ENCODE data around the gene PIGC.
"Not testable (repeated sequence)": the region's sequence is repeated elsewhere in the genome, so short reads cannot be mapped to it uniquely, and the experiment has no call there.

The PIGC gene

DNA sequence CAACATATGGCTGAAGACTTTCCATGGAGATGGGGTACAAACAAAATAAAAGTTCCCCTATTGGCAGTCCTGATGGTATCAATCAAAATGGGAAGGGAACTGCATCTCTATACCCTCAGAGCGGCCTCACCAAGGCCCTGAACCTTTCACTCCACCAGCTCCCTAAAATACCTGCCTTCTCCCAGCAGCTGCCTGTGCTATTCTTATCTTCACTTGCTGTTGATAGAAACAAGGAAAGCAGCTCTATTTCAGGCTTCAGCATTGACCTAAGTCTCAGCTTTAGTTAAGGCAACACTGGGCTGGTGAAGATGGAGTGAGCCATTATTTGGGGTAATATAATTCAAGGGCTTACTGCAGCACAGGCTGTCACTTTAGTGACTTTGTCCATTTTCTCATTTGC, 21.7 kb upstream of the PIGC start:
- DNase-seq: no peak

DNA sequence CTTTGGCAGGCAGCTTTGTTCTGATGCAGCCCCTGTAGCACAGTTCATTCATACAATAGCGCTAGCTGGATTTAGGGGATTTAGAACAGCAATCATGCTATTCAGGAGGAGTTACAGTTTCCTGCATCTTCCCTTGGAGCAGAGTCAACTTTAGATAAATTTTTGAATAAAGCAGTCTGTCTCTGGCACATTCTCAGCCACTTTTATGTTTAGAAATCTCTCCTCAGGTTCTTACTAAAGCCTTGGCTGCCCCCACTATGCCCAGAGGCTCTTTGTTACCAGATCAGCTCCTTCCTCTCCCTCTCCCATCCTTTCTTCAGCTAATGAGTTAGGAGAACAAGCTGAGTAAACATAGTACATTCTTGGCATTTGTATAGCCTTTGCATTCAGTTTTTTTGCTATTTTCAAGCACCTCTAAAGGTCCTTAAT, 17.0 kb upstream of the PIGC start:
- no peak for DNase-seq

DNA sequence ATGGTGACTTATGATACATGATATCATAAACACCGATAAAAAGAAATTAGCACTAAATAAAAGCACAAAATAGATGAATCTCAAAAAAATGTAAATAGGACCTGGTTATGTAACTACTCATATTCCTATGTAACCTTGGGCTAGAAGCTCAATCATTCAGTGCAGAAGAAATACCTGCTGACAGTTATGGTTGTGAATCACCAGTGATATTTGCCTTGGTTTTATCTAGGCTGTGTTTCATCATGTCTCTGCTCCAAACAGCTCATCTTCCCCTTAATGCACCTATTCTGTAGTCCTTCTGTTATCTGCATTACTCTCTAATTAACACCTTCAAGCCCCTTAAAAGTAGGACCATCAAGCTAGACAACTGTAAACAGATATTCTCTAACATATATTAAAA, 16.3 kb upstream of the PIGC start:
- no peak for DNase-seq

DNA sequence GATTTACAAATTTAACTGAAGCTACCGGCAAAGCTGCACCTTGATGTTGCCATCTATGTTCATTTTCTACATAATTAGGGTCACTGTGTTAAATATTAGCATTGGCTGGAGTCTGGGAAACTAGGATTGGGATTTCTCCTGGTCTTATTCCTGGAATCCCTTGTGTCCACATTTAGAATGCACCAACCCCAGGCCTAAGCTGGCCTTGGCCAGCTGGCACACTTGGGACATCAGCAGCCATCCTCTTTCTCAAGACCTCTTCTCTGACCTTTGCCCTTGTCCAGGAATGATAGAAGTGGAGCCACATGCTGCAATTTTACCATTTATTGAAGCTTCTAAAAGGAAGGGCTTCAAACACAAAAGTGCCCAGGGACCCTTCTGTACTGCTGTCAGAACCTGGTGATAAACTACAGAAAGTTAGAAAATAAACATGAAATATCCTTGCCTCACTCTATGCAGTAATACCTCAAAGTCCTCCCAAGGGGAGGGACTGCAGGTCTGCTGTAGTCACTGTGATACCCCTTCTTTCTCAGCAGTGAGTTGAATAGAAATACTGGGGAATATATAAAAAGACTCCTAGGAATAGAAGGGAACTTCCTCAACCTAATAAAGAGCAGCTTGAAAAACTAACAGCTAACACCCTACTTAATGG, 13.7 kb upstream of the PIGC start:
- no peak for DNase-seq

DNA sequence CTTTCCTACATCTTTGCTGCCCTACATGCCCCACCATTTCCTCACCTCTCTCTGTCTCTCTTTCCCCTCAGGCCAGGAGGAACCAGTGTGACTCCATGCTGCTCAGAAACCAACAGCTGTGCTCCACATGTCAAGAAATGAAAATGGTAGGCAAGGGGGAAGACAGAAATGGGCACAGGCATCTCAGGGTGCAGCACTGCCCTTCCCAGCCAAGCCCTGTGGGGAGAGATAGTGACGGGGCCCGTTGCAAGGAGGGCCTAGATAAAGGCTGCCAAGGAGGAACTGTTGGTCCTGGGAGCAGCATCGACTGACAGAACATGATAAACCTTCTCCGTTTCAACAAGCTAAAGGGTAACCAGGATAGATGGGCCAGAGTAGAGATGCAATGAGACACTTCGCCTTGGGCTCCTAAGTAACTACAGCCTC, 12.5 kb upstream of the PIGC start:
- no peak for DNase-seq

DNA sequence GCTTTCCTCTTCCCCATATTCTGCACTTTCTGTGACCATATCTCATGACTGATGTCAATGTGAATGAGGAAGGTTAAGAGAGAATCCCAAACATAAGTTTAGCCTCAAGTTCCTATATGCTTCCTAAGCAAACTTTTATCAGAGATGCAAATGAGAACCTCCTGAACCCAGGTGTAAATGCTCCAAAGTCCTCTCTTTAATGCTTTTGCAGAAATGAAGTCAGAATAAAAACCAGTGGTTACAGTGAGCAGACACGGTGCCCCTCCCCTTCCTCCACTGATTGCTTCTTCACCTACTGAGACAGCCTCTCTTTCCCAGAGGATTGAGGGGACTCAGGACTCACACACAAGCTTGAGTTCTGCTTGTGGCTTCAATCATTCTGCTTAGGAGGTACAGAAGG, 11.6 kb upstream of the PIGC start:
- no peak for DNase-seq

DNA sequence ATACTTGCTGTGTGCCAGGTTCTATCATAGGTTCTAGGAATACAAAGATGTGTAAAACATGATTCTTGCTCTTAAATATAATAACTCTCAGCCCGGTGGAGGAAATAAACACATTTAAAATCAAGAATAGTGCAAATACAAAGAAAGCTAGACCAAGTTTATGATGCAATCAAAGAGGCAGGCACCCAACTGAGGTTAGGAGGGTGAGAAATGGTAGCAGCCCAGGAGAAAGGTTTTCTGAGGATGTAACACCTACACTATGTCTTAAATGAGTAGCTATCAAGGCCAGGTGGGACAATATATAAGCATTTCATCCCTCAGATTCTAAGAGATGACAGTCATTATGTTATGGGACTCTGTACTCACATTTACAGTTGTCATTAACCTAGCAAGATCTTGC, 9.7 kb upstream of the PIGC start:
- DNase-seq: no peak

DNA sequence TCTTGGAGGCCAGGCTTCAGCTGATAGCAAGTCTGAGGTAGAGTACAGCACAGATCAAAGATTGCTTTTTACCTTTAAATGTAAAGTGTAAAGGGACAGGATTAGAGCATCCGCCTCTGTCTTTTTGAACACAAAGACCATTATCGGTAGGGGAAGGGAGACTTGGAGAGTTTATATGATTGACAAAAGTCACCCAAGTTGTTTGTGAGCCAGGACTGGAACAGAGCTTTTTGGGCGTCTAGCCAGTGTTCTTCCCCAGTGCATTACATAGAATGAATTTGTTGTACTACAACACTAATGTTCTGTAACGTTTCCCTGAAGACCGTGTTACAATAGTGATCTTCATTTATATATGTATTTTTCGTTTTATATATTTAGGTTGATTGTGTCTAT, 9.3 kb upstream of the PIGC start:
- DNase-seq: no peak

DNA sequence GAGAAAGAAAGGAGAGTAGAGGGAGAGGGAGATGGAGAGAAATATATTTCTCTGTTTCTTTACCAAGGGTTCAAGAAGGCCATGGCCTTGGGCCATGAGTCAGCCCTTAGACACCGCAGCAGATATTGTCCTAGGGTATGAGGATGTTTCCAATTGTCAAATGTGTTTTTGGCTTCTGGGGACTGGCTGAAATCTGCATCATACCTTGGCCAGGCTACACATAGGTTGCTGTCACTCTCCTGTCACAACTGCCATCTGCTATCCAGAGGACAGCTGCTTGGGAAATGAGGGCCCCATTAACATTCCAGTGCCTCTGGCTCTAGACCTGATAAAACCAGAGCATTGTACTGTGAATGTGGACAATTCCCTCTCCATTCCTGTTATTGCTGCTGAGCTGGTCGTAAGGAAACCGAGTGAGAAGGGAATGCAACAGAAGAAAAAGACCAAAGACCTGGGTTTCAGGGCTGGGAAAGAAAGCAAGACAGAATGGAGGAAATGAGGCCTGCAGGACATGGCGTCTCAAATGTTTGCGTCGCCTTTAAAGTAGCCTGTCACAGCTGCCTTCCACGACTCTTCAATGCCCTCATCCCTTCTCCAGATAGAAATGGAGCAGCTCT, 8.8 kb upstream of the PIGC start:
- no peak for DNase-seq

DNA sequence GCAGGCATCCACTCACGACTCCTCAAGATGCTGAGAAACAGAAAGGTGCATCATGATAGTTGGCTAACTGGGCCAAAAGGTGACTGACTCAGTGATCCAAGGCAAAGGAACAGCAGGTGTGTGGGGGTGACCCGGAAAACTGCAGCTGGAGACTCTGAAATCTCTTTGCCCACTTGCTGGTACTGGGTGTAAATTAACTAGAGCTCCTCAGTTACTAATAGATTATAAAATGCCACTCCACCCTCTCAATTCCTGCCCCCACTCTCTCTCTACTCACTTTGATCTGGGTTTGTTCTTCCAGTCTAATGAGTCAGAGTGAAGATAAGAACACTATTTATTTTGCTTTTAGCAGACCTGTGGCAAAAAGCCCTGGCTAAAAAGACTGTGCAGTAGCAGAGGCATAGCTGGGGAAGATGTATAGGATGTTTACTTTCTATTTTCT, 7.2 kb upstream of the PIGC start:
- DNase-seq: no peak

DNA sequence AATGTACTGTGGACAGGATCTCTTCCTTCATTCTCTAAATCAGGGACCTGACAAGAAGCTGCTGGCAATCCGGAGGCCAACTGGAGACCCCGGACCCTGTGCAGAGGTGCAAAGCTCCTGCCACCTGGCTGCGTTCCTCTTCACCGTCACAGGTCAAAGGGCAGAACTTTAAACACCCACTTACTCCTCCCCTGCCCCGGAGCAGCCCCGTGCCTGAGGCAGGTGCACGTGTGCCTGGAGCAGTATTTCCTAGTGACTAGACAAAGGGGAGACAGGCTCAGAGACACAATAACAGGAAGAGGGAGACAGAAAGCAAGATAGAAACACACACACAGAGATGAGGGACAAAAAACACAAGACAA, 6.6 kb upstream of the PIGC start:
- DNase-seq: no peak

DNA sequence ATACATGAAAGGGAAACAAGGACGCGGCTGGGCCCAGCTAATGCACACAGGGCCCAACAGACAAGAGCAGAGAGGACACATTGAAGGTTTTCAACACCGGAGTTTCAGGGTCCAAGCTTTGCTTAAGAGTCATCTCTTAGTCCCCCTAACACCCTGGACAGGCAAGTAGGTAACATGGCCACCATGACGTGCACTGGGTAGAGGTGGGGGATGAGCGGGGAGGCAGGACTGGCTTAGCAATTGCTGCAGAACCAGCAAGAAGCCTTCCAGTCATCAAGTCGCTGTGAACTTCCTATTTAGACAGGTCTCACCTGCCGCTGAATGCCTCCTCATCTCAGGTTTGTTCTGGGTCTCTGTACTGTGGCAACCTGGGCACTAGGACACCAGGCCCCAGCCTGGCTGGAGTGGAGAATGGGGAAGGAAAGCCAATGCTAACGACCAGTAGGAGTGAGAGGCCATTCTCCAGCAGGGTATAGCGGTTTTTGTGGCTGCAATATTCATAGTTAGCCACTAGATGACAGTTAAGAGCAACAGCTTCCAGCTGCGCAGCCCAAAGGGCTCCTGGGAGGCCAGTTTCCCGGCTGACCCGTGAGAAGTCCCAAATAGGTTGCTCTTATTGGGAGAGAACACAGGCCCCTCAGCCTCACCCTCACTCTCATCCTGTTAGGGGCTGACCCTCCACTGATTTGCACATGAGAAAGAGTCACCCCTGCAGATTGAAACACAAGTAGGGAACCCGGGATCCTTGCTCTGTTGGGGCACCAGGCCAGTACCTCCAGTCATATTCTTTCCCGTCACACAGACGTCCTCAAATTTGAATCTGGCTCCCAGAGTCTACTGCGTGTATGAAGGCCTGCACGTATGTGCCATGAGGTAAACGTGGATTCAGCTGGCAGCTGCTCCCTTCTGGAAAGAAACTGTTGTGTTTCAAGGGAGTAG, 6.0 kb upstream of the PIGC start:
- peak; percentile 68 to 73 for DNase-seq

DNA sequence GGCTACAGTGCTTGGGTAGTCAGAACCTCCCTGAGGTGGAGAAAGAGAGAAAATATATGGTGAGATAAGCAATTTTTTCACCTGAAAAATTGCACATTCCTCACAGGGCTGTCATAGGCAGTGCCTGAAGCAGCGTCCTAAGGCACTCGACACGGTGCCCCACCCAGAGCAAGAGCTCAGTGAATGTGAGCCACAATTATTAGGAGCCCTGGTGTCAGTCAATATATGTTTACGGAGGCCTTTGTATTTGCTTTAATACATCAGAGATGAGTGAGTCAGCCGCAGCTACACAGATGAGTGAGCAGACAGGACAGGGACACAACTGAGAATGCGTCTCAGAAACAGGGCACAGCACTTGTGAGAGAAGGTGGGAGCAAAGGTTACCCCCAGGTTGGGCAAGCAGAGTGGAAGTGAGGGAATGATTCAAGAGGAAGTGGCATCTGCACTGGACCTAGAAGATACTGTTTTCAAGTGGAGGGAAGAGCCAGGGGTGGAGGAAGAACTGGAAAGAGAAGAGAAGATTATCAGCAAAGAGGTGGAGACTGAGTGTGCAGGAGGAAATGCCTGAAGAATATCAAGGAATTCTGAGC, 5.2 kb upstream of the PIGC start:
- DNase-seq: peak in 1 of 2 experiments; percentile 18

DNA sequence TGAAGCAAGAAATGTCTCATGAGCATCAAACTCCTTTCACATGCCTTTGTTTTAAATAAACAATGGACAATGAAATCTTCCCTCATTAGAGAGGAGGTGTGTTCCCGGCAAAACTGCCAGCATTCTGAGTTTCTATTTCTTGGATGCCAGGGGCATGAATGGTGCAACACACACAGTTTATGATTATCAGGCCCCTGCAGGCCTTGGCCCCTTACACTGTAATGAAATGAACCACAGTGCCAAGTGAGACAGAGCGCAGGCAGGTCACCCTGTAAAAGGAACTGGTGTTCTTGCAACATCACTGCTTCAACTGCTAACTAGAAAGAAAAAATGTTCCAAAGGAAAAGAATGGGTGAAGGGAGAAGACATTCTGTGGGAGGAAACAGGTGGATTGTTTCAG, 3.8 kb upstream of the PIGC start:
- DNase-seq: peak; percentile 86 to 88

DNA sequence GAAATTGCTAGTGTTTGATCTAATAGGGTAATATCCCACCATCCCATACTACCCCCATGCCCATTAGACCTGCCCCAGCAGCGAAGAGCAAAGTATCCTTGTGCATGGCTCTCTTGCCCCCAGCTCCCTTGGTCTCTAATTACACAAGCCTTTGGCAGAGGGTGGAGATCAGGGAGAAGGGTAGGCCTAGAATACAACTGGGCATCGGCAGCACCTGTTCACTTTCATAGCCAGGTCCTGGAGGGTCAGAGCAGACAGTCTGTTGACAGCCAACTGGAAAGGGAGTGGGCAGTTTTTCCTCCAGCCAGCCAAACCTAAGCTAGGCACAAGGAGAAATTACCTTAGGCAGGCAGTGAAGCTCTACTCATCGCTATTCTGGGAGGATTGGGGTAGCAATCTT, 2.7 kb upstream of the PIGC start:
- no peak for DNase-seq

DNA sequence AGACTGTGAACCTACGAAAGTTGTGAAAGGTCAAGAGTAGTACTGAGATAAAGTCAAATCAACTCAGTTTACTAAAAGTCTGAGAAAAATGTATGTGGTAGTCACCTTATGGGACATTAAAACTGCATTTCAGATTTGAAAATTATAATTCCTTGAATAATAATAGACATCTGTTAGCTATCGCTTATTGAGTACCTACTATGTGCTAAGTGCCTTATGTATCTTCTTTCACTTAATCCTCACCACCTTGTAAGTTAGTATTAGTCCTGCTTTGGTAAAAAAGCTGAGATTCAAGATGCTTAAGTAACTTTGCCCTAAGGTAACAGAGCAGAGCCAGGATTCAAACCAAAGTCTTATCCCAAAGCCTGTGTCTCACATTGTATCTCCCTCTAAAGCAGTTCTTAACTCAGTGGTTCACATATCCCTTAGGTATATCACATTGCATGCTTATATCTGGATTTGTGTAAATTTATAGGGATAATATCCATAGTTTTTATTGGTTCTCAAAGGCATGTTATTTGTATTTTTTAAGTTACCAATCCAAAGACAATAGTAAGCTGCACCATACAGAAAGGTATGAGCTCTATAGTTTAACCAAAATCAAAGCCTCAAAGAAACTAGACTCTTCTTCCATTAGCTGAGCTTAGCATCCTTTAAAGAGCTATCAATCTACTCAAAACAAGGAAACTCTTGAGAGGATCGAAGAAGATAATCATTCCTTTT, 865 bp downstream of the PIGC start:
- no peak for DNase-seq

DNA sequence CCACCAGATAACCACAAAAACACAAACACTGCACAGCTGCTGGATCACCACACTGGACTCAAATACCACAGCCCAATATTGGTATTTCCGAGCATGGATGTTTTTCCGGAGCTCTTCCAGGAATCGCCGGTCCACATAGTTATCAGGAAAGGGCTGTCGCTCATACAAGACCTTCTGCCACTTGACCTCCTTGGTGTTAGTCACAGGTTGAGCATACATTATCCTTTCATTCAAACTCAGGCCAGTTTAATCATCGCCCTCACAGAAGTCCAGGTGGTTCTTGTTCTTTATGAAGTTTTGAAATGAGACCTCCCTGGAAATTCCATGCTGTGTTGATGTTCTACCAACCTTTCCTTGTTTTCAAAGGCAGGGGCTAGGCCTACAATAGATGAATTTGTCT, 1.5 kb downstream of the PIGC start:
- no peak for DNase-seq

DNA sequence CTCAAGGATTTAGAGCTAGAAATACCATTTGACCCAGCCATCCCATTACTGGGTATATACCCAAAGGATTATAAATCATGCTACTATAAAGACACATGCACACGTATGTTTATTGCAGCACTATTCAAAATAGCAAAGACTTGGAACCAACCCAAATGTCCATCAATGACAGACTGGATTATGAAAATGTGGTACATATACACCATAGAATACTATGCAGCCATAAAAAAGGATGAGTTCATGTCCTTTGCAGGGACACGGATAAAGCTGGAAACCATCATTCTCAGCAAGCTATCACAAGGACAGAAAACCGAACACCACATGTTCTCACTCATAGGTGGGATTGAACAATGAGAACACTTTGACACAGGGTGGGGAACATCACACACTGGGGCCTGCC, 6.7 kb downstream of the PIGC start:
- DNase-seq: not testable (repeated sequence)

DNA sequence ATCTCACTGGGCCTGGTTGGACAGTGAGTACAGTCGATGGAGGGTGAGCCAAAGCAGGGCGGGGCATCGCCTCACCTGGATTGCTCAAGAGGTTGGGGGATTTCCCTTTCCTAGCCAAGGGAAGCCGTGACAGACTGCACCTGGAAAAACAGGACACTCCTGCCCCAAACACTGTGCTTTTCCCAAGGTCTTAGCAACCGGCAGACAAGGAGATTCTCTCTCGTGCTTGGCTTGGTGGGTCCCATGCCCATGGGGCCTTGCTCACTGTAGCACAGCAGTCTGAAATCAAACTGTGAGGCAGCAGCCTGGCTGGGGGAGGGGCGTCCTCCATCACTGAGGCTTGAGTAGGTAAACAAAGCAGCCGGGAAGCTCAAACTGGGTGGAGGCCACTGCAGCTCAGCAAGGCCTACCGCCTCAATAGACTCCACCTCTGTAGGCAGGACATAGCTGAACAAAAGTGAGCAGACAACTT, 12.1 kb downstream of the PIGC start:
- no peak for DNase-seq

DNA sequence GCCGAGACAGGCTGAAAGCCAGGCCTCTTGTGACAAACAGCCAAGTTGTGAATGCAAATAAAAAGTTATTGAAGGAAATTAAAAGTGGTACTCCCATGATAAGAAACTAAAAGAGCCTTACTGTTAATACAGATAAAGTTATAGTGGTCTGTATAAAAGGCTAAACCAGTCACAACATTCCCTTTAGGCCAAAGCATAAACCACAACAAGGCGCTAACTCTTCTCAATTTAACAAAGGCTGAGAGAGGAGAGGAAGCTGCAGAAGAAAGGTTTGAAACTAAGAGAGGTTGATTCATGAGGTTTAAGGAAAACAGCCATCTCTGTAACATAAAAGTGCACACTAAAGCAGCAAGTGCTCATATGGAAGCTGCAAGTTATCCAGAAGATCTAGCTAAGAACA, 12.7 kb downstream of the PIGC start:
- no peak for DNase-seq

DNA sequence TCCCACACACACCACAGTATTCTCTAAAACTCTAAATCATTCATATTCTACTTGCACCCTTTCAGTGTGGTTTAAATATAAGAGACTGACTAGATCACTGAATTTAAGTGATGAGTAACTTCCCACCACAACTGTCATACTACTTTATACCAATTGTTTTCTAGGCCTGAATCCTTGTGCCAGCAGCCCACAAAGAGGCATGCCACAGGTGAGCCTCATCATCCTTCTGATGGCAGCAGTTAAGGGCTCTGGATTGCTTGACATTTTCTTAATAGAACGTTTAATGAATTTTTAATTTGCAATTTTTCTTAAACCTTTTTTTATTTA, 13.8 kb downstream of the PIGC start:
- DNase-seq: no peak

DNA sequence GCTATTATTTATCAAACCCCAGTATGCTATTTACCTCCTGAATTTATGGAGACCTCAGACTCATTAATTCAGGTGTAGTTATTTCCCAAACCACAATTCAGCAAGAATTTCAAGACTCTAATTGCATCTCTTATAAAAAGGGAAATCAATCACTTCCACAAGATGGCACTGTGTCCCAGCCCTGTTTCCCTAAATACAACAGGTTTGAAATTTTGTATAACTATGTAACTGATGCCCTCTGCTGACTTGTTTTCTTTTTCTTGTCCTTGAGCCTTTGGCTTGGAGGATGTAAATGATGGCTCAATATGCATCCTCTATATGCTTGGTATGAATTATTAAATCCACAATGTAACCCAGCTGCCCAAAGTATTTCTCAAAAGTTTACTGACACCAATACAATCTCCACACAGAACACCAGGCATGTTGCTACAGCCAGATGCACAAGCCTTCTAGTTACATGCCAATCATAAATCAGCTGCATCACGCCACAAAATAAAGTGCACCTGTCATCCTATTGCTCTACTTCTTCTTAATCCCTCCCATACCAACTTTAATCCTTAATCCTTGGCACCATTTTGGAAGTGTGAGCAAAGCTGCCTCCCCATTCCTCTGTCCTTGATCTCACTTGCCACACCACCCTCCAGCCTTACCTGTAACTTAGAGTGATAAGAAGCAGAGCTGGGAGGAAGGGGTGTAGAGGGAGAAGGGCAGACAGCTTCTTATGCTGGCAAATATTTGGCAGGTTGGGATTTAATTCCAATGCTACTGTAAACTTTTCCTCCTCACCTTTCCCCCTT, 14.3 kb downstream of the PIGC start:
- DNase-seq: peak; percentile 75 to 82
